GM18511 (cell line): Measurements from ENCODE around the gene AUTS2.
A peak's percentile ranks its signal among the peaks of the same experiment; 100 is the strongest.
"Not testable (repeated sequence)": the region's sequence is repeated elsewhere in the genome, so short reads cannot be mapped to it uniquely, and the experiment has no call there.

Experiments used
- ATAC-seq: cut with Tn5 transposase; IDR thresholded peaks from one replicate; pipeline ENCODE4 v1.9.1; 2021; ENCODE audit warnings: mild to moderate bottlenecking, moderate library complexity; ENCODE audit not compliant: unreplicated experiment

The AUTS2 gene

DNA sequence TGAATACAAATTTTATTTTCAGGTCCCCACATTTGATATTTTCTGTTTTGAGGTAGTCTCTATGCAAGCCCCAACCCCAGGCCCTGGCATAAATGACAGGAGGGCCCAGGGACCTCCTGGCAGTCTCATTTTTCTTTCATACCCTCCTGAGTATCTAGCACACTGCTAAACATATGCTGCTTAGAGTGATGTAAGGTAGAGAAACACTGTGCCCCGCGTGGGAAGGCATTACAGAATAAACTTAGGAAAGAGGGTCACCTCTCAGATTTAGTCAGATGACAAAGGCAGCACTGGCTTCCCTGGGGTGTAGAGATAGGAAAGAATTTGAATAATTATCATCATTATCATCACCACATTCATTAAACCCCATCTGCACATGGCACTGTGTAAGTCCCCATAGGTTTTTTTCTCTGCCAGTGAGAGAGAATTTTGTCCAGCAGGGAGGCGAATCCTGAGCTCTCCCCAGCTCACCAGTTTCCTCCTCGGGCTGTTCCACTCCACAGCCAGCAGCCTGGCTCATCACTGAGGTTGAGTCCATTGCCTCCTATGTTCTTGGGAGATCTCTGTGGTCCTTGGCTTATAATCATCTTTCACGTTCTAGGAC, 1026.3 kb downstream of the AUTS2 start:
- ATAC-seq, result no peak

DNA sequence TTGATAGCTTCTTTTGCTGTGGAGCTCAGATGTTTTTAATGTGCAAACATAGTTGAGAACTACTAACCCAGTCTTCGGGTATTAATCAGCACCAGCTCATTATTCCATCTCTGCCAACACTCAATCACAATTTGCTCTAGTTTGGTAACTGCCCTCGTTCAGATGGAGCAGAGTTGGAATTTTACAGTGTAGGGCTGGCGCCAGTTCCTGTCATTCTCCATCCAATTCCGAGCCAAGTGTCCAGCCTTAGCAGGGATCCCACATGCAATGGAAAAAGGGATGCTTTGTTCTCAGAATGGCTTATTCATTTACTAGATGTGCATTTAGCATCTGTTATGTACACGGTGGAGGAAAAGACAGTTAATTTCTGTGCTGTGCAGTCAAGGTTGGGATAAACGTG, 1029.2 kb downstream of the AUTS2 start:
- ATAC-seq, result no peak

DNA sequence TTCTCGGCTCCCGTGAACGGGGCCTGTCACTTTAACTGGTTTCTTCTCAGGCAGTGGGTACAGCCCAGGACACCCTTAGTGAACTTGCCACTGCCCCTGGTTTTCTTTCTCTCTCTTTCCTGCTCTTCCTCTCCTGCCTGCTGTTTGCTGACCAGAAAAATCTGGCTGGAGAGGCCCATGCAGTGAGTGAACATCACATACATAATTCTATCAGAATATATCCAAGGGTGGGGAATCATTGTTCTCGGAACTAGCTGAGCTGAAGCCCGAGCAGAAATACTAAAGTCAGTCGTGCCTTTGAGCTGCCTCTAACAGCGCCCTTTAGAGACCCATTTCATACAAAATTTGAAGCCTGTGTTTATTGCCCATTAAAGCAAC, 1032.2 kb downstream of the AUTS2 start:
- ATAC-seq, result no peak

- no peak for ATAC-seq
These were observed 1032.7 kb downstream of the AUTS2 start for GRCh38 chr7:70630818-70631457.

- no peak for ATAC-seq
These were observed 1033.4 kb downstream of the AUTS2 start for GRCh38 chr7:70631718-70632117.

DNA sequence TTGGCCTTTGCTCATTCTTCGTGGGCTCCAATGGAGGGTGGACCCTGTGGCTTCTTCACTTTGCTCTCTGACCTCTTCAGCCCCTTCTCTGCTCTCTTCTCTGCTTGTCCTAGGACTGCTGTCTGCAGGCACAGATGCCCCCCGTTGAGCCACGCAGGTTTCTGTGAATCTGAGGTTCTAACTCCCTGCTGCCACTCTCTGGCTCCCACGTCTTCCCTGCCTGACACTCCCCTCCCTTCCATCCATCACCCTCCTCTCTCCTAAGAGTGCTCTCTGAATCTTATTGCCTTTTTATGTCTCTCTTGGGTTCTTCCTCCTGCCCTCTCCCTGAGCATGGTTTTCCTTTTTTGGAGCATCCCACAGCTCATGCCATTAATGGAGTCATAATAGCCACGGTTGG, 1034.1 kb downstream of the AUTS2 start:
- ATAC-seq, result no peak

DNA sequence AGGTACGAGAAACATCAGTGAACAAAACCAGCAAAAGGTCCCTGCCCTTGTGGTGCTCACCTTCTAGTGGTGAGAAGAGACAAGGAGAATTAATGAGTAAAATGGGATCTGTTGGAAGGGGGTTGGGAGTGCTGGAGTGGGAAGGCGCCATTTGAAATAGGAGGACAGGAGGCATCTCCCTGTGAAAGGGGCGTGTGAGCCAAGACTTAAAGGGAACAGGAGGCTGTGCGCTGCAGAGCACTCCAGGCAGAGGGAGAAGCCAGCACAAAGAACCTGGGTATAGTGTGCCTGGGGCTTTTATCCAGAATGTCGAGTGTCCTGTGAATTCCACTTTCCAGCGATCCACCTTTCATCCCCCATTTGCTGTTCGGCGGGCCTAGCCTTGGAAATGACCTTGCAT, 1035.8 kb downstream of the AUTS2 start:
- no peak for ATAC-seq

GRCh38 chr7:70634610-70635068, 1036.4 kb downstream of the AUTS2 start:
- ATAC-seq, result no peak

DNA sequence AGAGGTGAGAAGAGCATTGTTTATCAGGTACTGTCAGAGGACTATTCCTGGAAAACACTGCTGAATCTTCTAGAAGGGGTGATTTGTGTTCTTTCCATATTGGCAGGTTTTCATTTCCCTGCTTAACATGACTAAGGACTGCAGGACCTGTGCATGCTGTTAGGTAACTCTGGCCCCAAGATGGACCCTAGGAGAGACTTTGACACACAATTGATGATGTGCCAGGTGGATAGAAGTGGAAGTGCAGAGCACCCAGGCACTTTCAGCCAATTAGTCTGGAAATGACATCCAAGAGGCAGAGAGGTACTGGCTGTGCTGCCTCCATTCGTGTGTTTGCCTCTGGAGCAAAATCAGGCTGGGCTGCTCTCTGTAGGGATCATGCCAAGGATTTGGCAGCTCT, 1037.4 kb downstream of the AUTS2 start:
- ATAC-seq, result no peak

DNA sequence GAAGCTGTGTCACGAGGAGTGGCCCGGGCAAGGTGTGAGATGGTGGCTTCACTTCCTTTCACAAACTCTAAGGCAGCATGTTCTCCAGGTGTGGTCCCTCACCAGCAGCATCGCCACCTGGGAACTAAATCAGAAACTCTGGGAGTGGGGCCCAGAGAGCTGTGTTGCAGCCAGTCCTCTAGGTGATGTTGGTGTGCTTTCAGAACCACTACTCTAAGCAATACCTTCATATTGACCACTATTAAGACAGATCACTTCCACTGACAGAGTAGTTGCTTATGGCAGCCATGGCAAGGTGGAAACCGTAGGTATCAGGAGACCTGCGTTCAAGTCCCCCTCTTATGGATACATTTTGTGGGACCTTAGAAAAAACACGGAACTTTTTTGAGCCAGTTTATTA, 1037.9 kb downstream of the AUTS2 start:
- no peak for ATAC-seq

- no peak for ATAC-seq
These were observed 1039.5 kb downstream of the AUTS2 start for GRCh38 chr7:70637726-70638125.

DNA sequence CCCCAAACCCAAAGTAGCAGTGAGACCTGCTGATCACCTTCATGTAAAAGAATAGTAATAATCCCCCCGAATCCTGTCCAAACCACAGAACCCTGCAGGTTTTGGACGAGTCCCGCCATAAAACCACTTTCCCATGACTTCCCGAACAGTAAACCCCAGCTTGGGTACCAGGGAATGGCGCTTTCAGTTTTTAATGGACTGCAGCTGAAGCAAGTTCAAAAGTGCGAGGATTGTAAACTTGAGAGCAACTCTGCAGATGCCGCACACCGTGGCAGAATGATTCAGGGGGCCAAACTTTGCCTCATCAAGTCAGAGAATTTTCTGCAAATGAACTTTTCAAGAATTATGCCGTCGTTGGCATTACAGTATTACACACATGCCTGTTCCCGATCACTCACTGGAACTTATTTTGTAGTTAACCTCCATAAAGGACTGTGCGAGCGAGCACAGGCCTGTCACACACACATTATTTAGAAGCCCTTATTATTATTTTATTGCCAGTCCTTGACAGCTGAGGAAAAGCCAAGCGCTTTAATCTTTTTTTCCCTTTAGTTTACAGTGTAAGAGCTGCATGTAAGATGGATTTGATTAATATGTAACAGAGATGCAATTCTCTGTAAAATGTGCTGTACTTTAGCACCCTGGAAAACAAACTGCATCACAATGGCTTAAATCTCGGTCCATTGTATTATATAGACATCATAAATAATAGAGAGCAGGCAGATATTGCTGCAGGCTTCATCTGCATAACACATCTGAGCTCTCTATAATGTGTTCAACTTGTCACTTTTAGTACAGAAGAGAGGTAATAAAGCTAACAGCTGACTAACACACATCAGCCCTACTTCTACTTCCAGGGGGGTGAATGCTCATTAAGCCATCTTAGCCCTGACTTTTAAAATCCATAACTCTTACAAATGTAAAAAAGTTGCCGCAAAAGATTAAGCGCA, 1040.2 kb downstream of the AUTS2 start:
- ATAC-seq, result no peak

DNA sequence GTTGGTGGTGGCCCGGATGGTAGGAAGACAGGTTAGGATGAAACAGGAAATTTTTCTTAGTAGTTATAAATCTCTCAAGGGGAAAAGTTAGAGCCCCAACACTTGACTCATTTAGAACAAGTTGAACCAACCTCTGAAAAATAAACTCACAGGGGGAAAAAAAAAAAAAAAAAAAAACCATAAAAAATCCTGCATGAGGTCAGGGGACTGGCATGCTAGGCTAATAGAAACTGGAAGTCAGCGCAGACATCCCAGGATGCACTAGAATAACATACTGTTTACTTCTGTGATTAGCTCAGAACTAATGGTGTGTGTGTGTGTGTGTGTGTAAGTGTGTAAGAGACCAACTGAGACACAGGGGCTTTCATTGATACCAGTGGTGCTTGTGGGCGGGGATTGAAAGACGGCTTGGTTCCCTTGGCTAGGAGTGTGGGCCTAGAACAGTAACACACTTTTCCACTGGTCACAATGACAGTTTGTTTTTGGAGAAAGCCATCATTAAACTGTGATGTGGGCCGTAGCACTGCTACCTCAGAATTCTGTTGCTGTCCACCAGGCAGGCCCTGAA, 1042.1 kb downstream of the AUTS2 start:
- no peak for ATAC-seq

DNA sequence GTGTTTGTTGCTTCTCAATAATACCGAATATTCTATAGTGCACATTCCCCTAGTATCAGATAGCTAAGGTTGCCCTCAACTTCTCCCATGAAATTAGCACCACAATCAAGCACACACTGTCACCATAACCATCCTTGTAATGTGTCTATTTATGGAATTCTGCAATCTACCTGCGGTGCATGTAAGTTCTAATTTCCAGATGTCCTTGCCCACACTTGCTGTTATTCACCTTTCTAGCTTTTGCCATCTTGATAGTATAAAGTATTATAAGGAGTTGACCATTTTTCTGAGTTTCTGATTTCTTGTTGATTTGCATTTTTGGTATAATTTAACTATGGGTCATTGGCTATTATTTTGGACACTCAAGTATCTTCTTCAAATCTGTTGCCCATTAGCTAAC, 1043.6 kb downstream of the AUTS2 start:
- ATAC-seq, result no peak

GRCh38 chr7:70645279-70645678, 1047.0 kb downstream of the AUTS2 start:
- ATAC-seq, result no peak

GRCh38 chr7:70645876-70646351, 1047.6 kb downstream of the AUTS2 start:
- ATAC-seq, result peak; percentile 68

GRCh38 chr7:70646536-70647248, 1048.4 kb downstream of the AUTS2 start:
- ATAC-seq, result no peak

DNA sequence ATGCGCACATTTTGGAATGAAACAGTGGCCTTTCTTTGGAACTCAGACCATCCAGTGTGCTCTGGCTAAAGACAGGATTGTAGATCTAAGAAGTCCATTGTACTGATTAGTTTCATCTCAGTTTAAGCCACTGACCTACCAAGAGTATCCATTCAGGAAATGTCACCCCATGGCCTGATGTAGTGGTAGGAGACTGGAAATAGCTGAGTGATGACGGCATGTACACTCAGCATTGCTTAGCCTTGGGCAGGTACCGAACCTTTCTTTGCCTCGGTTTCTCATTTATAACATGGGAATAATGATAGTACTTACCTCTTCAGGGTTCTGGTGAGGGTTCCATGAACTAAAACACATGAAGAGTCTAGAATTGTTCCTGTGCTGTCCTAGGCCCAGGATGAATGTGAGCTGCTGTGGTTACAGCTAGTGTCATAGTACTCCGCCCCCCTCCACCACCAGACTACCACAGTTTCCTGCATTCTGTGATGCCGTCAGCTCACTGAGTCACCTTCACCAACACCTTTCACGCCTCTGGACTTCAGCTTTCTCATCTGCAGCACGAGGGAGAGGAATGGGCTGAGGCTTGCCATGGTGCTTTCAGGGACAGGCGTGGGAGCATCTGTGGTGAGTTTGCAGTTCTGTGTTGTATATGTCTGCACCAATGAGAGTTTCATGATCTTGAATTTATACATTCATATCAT, 1049.7 kb downstream of the AUTS2 start:
- peak; percentile 94 for ATAC-seq

- ATAC-seq, result not testable (repeated sequence)
These were observed 1050.2 kb downstream of the AUTS2 start for GRCh38 chr7:70648499-70648861.

DNA sequence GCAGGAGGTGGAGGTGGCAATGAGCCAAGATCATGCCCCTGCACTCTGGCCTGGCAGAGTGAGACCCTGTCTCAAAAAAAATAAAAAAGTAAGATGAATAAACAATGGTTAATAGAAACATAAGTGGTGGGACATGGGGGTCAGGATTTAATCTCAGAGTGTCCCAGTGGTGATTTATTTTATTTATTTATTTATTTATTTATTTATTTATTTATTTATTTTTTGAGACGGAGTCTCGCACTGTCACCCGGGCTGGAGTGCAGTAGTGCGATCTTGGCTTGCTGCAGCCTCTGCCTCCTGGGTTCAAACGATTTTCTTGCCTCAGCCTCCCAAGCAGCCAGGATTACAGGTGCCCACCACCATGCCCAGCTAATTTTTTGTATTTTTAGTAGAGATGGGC, 1051.0 kb downstream of the AUTS2 start:
- no peak for ATAC-seq
